Keratinocyte (primary cell): Measurements from ENCODE around the gene HSF4. TPM values are rescaled to one million over a fixed set of nuclear protein-coding genes. Genes with fewer than 3 reads are reported as not detected.
A peak's percentile ranks its signal among the peaks of the same experiment; 100 is the strongest.

Experiments used
- DNase-seq: peaks from one replicate; pipeline ENCODE4 v3.0.0-alpha.2; 2011; ENCODE audit warnings: low read depth, missing footprints, low spot score
- FAIRE-seq: peaks from 2 replicates; lab custom pipeline; 2011; peaks lifted over from hg19 to GRCh38; lab: Jason Lieb, UNC
- H2AFZ ChIP-seq: 2 replicates; pipeline ENCODE4 v1.6.0; 2012; ENCODE audit warnings: low read length, control low read depth, inconsistent platforms; ENCODE audit not compliant: control insufficient read depth
- H3K27ac ChIP-seq: 2 replicates; pipeline ENCODE4 v1.5.1; 2011; ENCODE audit warnings: low read length; ENCODE audit not compliant: control insufficient read depth, insufficient read depth
- H3K27me3 ChIP-seq: 3 replicates; pipeline ENCODE4 v1.6.0; 2011; ENCODE audit warnings: low read length; ENCODE audit not compliant: control insufficient read depth, insufficient read depth; ENCODE audit errors: extremely low read depth
- H3K36me3 ChIP-seq, 2 experiments: 2 replicates in 1 of 2; 3 replicates in 1 of 2; pipeline ENCODE4 v1.5.1; 2011; ENCODE audit warnings: low read length in 2 of 2, mild to moderate bottlenecking in 1 of 2; ENCODE audit not compliant: control insufficient read depth in 2 of 2, insufficient read depth in 2 of 2; ENCODE audit errors: extremely low read depth in 1 of 2
- H3K4me1 ChIP-seq: 3 replicates; pipeline ENCODE4 v1.5.1; 2011; ENCODE audit warnings: low read length; ENCODE audit not compliant: control insufficient read depth, insufficient read depth; ENCODE audit errors: extremely low read depth
- H3K4me2 ChIP-seq: 3 replicates; pipeline ENCODE4 v1.6.0; 2011; ENCODE audit warnings: low read depth, low read length; ENCODE audit not compliant: control insufficient read depth, insufficient read depth; ENCODE audit errors: extremely low read depth
- H3K4me3 ChIP-seq, 3 experiments: fragments of 200-600 bp in 1 of 3; sonication (generic) in 1 of 3; 2 replicates in 2 of 3; 3 replicates in 1 of 3; pipeline ENCODE4 v1.5.1; 2011 to 2016; ENCODE audit warnings: low read length in 3 of 3, mild to moderate bottlenecking in 3 of 3, control low read depth in 2 of 3, inconsistent platforms in 1 of 3, low read depth in 1 of 3, mixed read lengths in 1 of 3, mixed run types in 1 of 3, moderate library complexity in 1 of 3; ENCODE audit not compliant: control insufficient read depth in 2 of 3, insufficient read depth in 2 of 3; ENCODE audit errors: extremely low read depth in 1 of 3
- H3K79me2 ChIP-seq: 2 replicates; pipeline ENCODE4 v1.6.0; 2012; ENCODE audit warnings: low read length; ENCODE audit not compliant: control insufficient read depth, insufficient read depth
- H3K9ac ChIP-seq: 3 replicates; pipeline ENCODE4 v1.6.0; 2011; ENCODE audit warnings: low read length; ENCODE audit not compliant: control insufficient read depth, insufficient read depth; ENCODE audit errors: extremely low read depth
- H3K9me1 ChIP-seq: 3 replicates; pipeline ENCODE4 v1.6.0; 2011; ENCODE audit warnings: low read length; ENCODE audit not compliant: control insufficient read depth, insufficient read depth; ENCODE audit errors: extremely low read depth
- H3K9me3 ChIP-seq: 2 replicates; pipeline ENCODE4 v1.5.1; 2012; ENCODE audit warnings: low read depth, low read length; ENCODE audit not compliant: control insufficient read depth
- H4K20me1 ChIP-seq: 3 replicates; pipeline ENCODE4 v1.6.0; 2011; ENCODE audit warnings: low read length; ENCODE audit not compliant: control insufficient read depth, insufficient read depth; ENCODE audit errors: extremely low read depth
- EZH2 ChIP-seq: IDR thresholded peaks from one replicate; pipeline ENCODE4 v1.6.1; 2012; ENCODE audit warnings: inconsistent platforms, mild to moderate bottlenecking, low read length, moderate library complexity
- dilution Hi-C: fragments of 300-500 bp; cut with MboI; formaldehyde crosslinking; loops from one replicate; pipeline ENCODE4 v1.7.0; 2020; ENCODE audit warnings: low sequenced_read_pairs; ENCODE audit not compliant: extremely low pct_ligation_motif_present
- polyA plus RNA-seq, 5 experiments: library from polyadenylated mRNA; depleted of rRNA in 3 of 5; stranded (reverse) in 3 of 5; stranded (forward) in 1 of 5; unstranded in 1 of 5; fragments of >200 nt; gene quantifications; 1 replicate in 1 of 5; 2 replicates in 3 of 5; 3 replicates in 1 of 5; pipeline versions ENCODE4 v1.2.1 to v1.2.3, GENCODE V29; 2011 to 2012; ENCODE audit warnings: missing spikeins in 2 of 5, low read depth in 1 of 5, low replicate concordance in 1 of 5
- TF ChIP-seq, protein P1 (sequence below), 3 experiments: IDR thresholded peaks in 1 of 3; conservative IDR thresholded peaks in 1 of 3; optimal IDR thresholded peaks in 1 of 3; 2 replicates in 2 of 3; 3 replicates in 1 of 3; pipeline versions ENCODE3 to v1.5.1; 2011; ENCODE audit warnings: low read length in 3 of 3, mild to moderate bottlenecking in 3 of 3, moderate library complexity in 2 of 3, control low read depth in 1 of 3, inconsistent platforms in 1 of 3; ENCODE audit not compliant: insufficient read depth in 2 of 3; ENCODE audit errors: extremely low read depth in 1 of 3

Gene HSF4
- polyA plus RNA-seq, 1 donor (not counting 4 experiments of a cell fraction or from before 2014, with no cell fraction given) = 4.3 TPM

DNA sequence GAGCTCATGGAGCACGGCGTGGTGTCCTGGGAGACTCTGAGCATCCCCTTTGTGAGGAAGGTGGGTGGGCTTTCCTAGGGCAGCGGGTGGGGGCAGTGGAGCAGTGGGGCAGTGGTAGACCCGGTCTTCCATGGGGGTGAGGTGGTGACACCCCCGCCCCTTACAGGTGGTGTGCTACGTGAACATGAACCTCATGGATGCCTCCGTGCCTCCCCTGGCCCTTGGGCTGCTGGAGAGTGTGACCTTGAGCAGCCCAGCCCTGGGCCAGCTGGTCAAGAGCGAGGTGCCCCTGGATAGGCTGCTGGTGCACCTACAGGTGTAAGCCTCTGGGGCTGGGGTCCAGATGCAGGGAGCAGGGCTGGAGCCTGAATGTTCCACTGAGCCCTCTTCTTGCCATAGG, 35.9 kb downstream of the HSF4 start:
- Histone ChIP-seq H3K9me3 (no peaks in the 10 kb centered on the region), H3K27ac (no peak overlapping the region), H3K9me1 (peaks cover 2% of the 10 kb centered on the region), H3K36me3 (peaks cover 30 to 35% of the 10 kb centered on the region in 2 experiments), H3K9ac (peak overlapping the region; percentile 72), H3K4me1 (peaks cover 18% of the 10 kb centered on the region), H2AFZ (no peak overlapping the region), H3K27me3 (no peaks in the 10 kb centered on the region), H4K20me1 (no peaks in the 10 kb centered on the region), H3K4me2 (peak overlapping the region; percentile 84), H3K4me3 (peak overlapping the region; percentile 54 to 70 (median 62)), H3K79me2 (peaks cover 20% of the 10 kb centered on the region)
- FAIRE-seq = no peak
- dilution Hi-C loops = no loop called here
- DNase-seq = no peak
- TF ChIP-seq, protein P1, sequence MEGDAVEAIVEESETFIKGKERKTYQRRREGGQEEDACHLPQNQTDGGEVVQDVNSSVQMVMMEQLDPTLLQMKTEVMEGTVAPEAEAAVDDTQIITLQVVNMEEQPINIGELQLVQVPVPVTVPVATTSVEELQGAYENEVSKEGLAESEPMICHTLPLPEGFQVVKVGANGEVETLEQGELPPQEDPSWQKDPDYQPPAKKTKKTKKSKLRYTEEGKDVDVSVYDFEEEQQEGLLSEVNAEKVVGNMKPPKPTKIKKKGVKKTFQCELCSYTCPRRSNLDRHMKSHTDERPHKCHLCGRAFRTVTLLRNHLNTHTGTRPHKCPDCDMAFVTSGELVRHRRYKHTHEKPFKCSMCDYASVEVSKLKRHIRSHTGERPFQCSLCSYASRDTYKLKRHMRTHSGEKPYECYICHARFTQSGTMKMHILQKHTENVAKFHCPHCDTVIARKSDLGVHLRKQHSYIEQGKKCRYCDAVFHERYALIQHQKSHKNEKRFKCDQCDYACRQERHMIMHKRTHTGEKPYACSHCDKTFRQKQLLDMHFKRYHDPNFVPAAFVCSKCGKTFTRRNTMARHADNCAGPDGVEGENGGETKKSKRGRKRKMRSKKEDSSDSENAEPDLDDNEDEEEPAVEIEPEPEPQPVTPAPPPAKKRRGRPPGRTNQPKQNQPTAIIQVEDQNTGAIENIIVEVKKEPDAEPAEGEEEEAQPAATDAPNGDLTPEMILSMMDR (optimal IDR thresholded peaks at IDR 0.05 in 1 of 3, IDR thresholded peaks at IDR 0.05 in 1 of 3, conservative IDR thresholded peaks at IDR 0.05 in 1 of 3; ENCODE audit: extremely low read depth in 1 of 3, insufficient read depth in 2 of 3, low read length in 3 of 3) = no peak
- TF ChIP-seq EZH2 = no peak

DNA sequence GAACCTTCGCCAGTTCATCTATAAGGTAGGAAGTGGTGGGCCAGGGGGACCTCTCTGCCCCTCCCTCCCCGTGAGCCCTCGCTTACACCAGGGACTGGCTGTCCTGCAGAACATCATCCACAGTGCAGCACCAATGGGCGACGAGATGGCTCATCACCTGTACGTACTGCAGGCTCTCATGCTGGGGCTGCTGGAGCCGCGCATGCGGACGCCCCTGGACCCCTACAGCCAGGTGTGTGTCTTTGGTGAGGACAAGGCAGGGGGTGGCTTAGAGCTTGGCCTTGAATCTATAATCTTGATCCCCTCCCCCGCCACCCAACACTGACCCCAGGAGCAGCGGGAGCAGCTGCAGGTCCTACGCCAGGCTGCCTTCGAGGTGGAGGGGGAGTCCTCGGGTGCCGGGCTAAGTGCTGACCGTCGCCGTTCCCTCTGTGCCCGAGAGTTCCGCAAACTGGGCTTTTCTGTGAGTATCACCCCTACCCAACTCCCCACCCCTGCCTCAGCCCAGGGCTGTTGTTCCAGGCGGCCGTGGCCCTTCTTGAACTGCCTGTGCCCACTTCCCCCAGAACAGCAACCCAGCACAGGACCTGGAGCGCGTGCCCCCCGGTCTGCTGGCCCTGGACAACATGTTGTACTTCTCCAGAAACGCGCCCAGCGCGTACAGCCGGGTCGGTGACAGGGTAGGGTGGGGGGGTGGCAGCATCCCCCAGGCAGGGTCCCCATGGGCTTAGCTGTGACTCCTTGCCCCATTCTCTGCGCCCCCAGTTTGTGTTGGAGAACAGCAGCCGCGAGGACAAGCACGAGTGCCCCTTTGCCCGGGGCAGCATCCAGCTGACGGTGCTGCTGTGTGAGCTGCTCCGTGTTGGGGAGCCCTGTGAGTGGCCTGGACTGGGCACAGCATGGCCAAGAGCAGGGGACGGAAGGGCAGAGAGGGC, 37.1 kb downstream of the HSF4 start:
- H4K20me1 ChIP-seq = no peaks in the 10 kb centered on the region
- FAIRE-seq (no peak), DNase-seq (no peak)
- dilution Hi-C loops = no loop called here
- H3K79me2 ChIP-seq = peaks cover 11% of the 10 kb centered on the region
- no peaks in the 10 kb centered on the region for H3K9me3 ChIP-seq
- no peak overlapping the region for H3K27ac ChIP-seq
- TF ChIP-seq, protein P1 (optimal IDR thresholded peaks at IDR 0.05 in 1 of 3, IDR thresholded peaks at IDR 0.05 in 1 of 3, conservative IDR thresholded peaks at IDR 0.05 in 1 of 3; ENCODE audit: extremely low read depth in 1 of 3, insufficient read depth in 2 of 3, low read length in 3 of 3) = no peak
- TF ChIP-seq EZH2 = no peak
- H2AFZ ChIP-seq = no peak overlapping the region
- H3K9ac ChIP-seq = no peak overlapping the region
- no peaks in the 10 kb centered on the region for H3K27me3 ChIP-seq
- H3K36me3 ChIP-seq = peaks cover 18 to 29% of the 10 kb centered on the region in 2 experiments
- no peak overlapping the region for H3K4me2 ChIP-seq
- peaks cover 2% of the 10 kb centered on the region for H3K9me1 ChIP-seq
- no peak overlapping the region for H3K4me3 ChIP-seq
- peaks cover 26% of the 10 kb centered on the region for H3K4me1 ChIP-seq
